Karpas-422 (cell line): ENCODE results near the gene ZC3H12D. TPM values are rescaled to one million over a fixed set of nuclear protein-coding genes. Genes with fewer than 3 reads are reported as not detected.

Experiments
- DNase-seq: peaks from one replicate; pipeline ENCODE4 v3.0.0-alpha.2; 2015
- H2AFZ ChIP-seq: fragments of 200-600 bp; sonication (generic); 2 replicates; pipeline ENCODE4 v1.6.1; 2014; ENCODE audit warnings: antibody characterized with exemption, low read length, mixed read lengths
- H3K27ac ChIP-seq: fragments of 200-600 bp; sonication (generic); 2 replicates; pipeline ENCODE4 v1.5.1; 2014; ENCODE audit warnings: mild to moderate bottlenecking, low read length, moderate library complexity
- H3K27me3 ChIP-seq: fragments of 200-600 bp; sonication (generic); 2 replicates; pipeline ENCODE4 v1.6.1; 2014; ENCODE audit warnings: low read length, mixed read lengths
- H3K36me3 ChIP-seq: fragments of 200-600 bp; sonication (generic); 2 replicates; pipeline ENCODE4 v1.6.1; 2014; ENCODE audit warnings: low read length, mixed read lengths; ENCODE audit not compliant: insufficient read depth
- H3K4me1 ChIP-seq: fragments of 200-600 bp; sonication (generic); 2 replicates; pipeline ENCODE4 v1.6.1; 2014; ENCODE audit warnings: mild to moderate bottlenecking, low read length, mixed read lengths
- H3K4me2 ChIP-seq: fragments of 200-600 bp; sonication (generic); 2 replicates; pipeline ENCODE4 v1.6.1; 2014; ENCODE audit warnings: low read length, low read depth, mild to moderate bottlenecking; ENCODE audit not compliant: poor library complexity, severe bottlenecking
- H3K4me3 ChIP-seq: fragments of 200-600 bp; sonication (generic); 2 replicates; pipeline ENCODE4 v1.5.1; 2014; ENCODE audit warnings: mild to moderate bottlenecking, antibody characterized with exemption, low read length, mixed read lengths
- H3K79me2 ChIP-seq: fragments of 200-600 bp; sonication (generic); 2 replicates; pipeline ENCODE4 v1.6.1; 2014; ENCODE audit warnings: mild to moderate bottlenecking, low read length, mixed read lengths
- H3K9ac ChIP-seq: fragments of 200-600 bp; sonication (generic); 2 replicates; pipeline ENCODE4 v1.6.0; 2014; ENCODE audit warnings: low read length
- H3K9me2 ChIP-seq: fragments of 200-600 bp; sonication (generic), shearing (Covaris generic); replicated peaks from 2 replicates; pipeline ENCODE4 v1.6.0; 2014; ENCODE audit warnings: mild to moderate bottlenecking, low read length, moderate library complexity; ENCODE audit not compliant: insufficient read depth
- H3K9me3 ChIP-seq: fragments of 300-700, 200-600 bp; sonication (generic); 2 replicates; pipeline ENCODE4 v1.6.1; 2014; ENCODE audit warnings: low read length, mixed read lengths
- H4K20me1 ChIP-seq: fragments of 200-600 bp; sonication (generic); 2 replicates; pipeline ENCODE4 v1.6.1; 2014; ENCODE audit warnings: mild to moderate bottlenecking, antibody characterized with exemption, low read length, low read depth; ENCODE audit not compliant: insufficient read depth
- total RNA-seq: library from RNA; depleted of rRNA; stranded (reverse); fragments of >200 nt; shearing (Covaris generic); gene quantifications from 2 replicates; pipeline ENCODE4 v1.2.3, GENCODE V29; 2014; ENCODE audit warnings: low replicate concordance

Gene ZC3H12D
- total RNA-seq, 1 experiment from 2014 or later: 71.0 TPM

GRCh38 chr6:149414009-149414408 is 70.8 kb downstream of the ZC3H12D start:
- DNase-seq: no peak
- Histone ChIP-seq H3K9me2 (no peaks in the 10 kb centered on the region), H3K4me1 (no peaks in the 10 kb centered on the region), H3K9me3 (no peaks in the 10 kb centered on the region), H3K4me2 (no peak overlapping the region), H2AFZ (no peak overlapping the region), H3K36me3 (peaks cover 9% of the 10 kb centered on the region; the same call in 1 of the 2 replicates), H3K79me2 (no peaks in the 10 kb centered on the region), H4K20me1 (no peaks in the 10 kb centered on the region), H3K9ac (no peak overlapping the region), H3K27me3 (no peaks in the 10 kb centered on the region), H3K27ac (no peak overlapping the region), H3K4me3 (no peak overlapping the region)

GRCh38 chr6:149410557-149410956 is 74.3 kb downstream of the ZC3H12D start:
- Histone ChIP-seq H3K4me3 (no peak overlapping the region), H3K9ac (no peak overlapping the region), H4K20me1 (no peaks in the 10 kb centered on the region), H3K9me3 (no peaks in the 10 kb centered on the region), H3K4me1 (no peaks in the 10 kb centered on the region), H3K27ac (no peak overlapping the region), H2AFZ (no peak overlapping the region), H3K27me3 (no peaks in the 10 kb centered on the region), H3K4me2 (no peak overlapping the region), H3K36me3 (peaks cover 9% of the 10 kb centered on the region; the same call in 1 of the 2 replicates), H3K79me2 (no peaks in the 10 kb centered on the region), H3K9me2 (no peaks in the 10 kb centered on the region)
- no peak for DNase-seq

- no peak overlapping the region for H3K4me2 ChIP-seq
- H3K27me3 ChIP-seq: no peaks in the 10 kb centered on the region
- no peak overlapping the region for H3K4me3 ChIP-seq
- H3K4me1 ChIP-seq: no peaks in the 10 kb centered on the region
- H3K9me2 ChIP-seq: no peaks in the 10 kb centered on the region
- H3K9ac ChIP-seq: no peak overlapping the region
- no peaks in the 10 kb centered on the region for H4K20me1 ChIP-seq
- H3K79me2 ChIP-seq: no peaks in the 10 kb centered on the region
- no peaks in the 10 kb centered on the region for H3K9me3 ChIP-seq
- DNase-seq: no peak
- H3K27ac ChIP-seq: no peak overlapping the region
- peaks cover 9% of the 10 kb centered on the region; the same call in 1 of the 2 replicates for H3K36me3 ChIP-seq
- no peak overlapping the region for H2AFZ ChIP-seq
Observed at GRCh38 chr6:149409617-149410016, 75.2 kb downstream of the ZC3H12D start.

- Histone ChIP-seq H3K79me2 (no peaks in the 10 kb centered on the region), H3K9ac (no peak overlapping the region), H2AFZ (no peak overlapping the region), H3K9me3 (no peaks in the 10 kb centered on the region), H3K27me3 (no peaks in the 10 kb centered on the region), H3K4me3 (no peak overlapping the region), H3K27ac (no peak overlapping the region), H3K9me2 (no peaks in the 10 kb centered on the region), H3K4me1 (no peaks in the 10 kb centered on the region), H3K36me3 (peaks cover 21% of the 10 kb centered on the region), H3K4me2 (no peak overlapping the region), H4K20me1 (no peaks in the 10 kb centered on the region)
- DNase-seq: no peak
Observed at GRCh38 chr6:149405823-149406765, 78.7 kb downstream of the ZC3H12D start.

GRCh38 chr6:149403534-149403933 is 81.3 kb downstream of the ZC3H12D start:
- H4K20me1 ChIP-seq: no peaks in the 10 kb centered on the region
- H3K36me3 ChIP-seq: peaks cover 31% of the 10 kb centered on the region
- H3K9me2 ChIP-seq: no peaks in the 10 kb centered on the region
- H3K79me2 ChIP-seq: no peaks in the 10 kb centered on the region
- H2AFZ ChIP-seq: no peak overlapping the region
- H3K9ac ChIP-seq: no peak overlapping the region
- H3K27ac ChIP-seq: no peak overlapping the region
- H3K9me3 ChIP-seq: no peaks in the 10 kb centered on the region
- H3K4me1 ChIP-seq: no peaks in the 10 kb centered on the region
- no peak overlapping the region for H3K4me2 ChIP-seq
- H3K27me3 ChIP-seq: no peaks in the 10 kb centered on the region
- no peak overlapping the region for H3K4me3 ChIP-seq
- no peak for DNase-seq

- H3K4me3 ChIP-seq: no peak within 1 kb of the TSS
- H3K4me1 ChIP-seq: no peaks in the 10 kb centered on the region
- H3K79me2 ChIP-seq: peaks cover 5% of the 10 kb centered on the region
- no peak within 1 kb of the TSS for H3K4me2 ChIP-seq
- H4K20me1 ChIP-seq: no peaks in the 10 kb centered on the region
- H3K9me3 ChIP-seq: no peaks in the 10 kb centered on the region
- no peak within 1 kb of the TSS for H3K27ac ChIP-seq
- no peaks in the 10 kb centered on the region for H3K9me2 ChIP-seq
- H3K36me3 ChIP-seq: peaks cover 31% of the 10 kb centered on the region
- no peaks in the 10 kb centered on the region for H3K27me3 ChIP-seq
- H3K9ac ChIP-seq: no peak within 1 kb of the TSS
- DNase-seq: no peak
- H2AFZ ChIP-seq: no peak within 1 kb of the TSS
Observed at GRCh38 chr6:149400050-149400449, 84.8 kb downstream of the ZC3H12D start, which contains the start of gene SUMO4. Gene SUMO4 (plus strand): TSS chr6:149400262. CDS start chr6:149400392, 130 bp downstream.

- no peak for DNase-seq
- Histone ChIP-seq H3K9me3 (no peaks in the 10 kb centered on the region), H4K20me1 (no peaks in the 10 kb centered on the region), H2AFZ (no peak overlapping the region), H3K9ac (no peak overlapping the region), H3K79me2 (peaks cover 23% of the 10 kb centered on the region), H3K4me2 (no peak overlapping the region), H3K36me3 (peaks cover 27% of the 10 kb centered on the region), H3K27me3 (no peaks in the 10 kb centered on the region), H3K9me2 (no peaks in the 10 kb centered on the region), H3K4me1 (no peaks in the 10 kb centered on the region), H3K27ac (no peak overlapping the region), H3K4me3 (no peak overlapping the region)
Observed at GRCh38 chr6:149397384-149397783, 87.4 kb downstream of the ZC3H12D start.
